Gastrocnemius medialis (tissue), 4 donors: ENCODE results near the gene PARP12. TPM values are rescaled to one million over a fixed set of nuclear protein-coding genes. Genes with fewer than 3 reads are reported as not detected.

Experiments used
- ATAC-seq, 2 donors: fragments of 150-250 bp; one replicate each; pipeline ENCODE4 v1.9.1; 2016
- DNase-seq, 2 donors: peaks; one replicate each; pipeline ENCODE4 v3.0.0-alpha.2; 2019
- H3K27ac ChIP-seq, 4 donors: fragments of 200-600 bp; sonication (generic); 1 replicate in 1 of 4; 2 replicates in 3 of 4; pipeline ENCODE4 v1.5.1; 2016 to 2018; ENCODE audit warnings: mild to moderate bottlenecking in 2 of 4, moderate library complexity in 1 of 4
- H3K27me3 ChIP-seq, 3 donors: fragments of 200-600 bp; sonication (generic) in 2 of 3; 1 replicate in 1 of 3; 2 replicates in 2 of 3; pipeline versions ENCODE4 v1.5.1 to v1.6.0; 2016 to 2019; ENCODE audit warnings: mild to moderate bottlenecking in 1 of 3, moderate library complexity in 1 of 3
- H3K36me3 ChIP-seq, 2 donors: fragments of 200-600 bp; sonication (generic) in 1 of 2; one replicate each; pipeline ENCODE4 v1.5.1; 2017 to 2018
- H3K4me1 ChIP-seq, 2 donors: fragments of 200-600 bp; sonication (generic) in 1 of 2; one replicate each; pipeline ENCODE4 v1.5.1; 2016 to 2017; ENCODE audit warnings: mild to moderate bottlenecking in 2 of 2
- H3K4me3 ChIP-seq, 4 donors: fragments of 200-600 bp; sonication (generic) in 3 of 4; 1 replicate in 1 of 4; 2 replicates in 3 of 4; pipeline ENCODE4 v1.5.1; 2016 to 2019; ENCODE audit warnings: mild to moderate bottlenecking in 2 of 4
- H3K9me3 ChIP-seq, 3 donors: fragments of 200-600 bp; sonication (generic) in 2 of 3; 1 replicate in 1 of 3; 2 replicates in 2 of 3; pipeline ENCODE4 v1.5.1; 2016 to 2019
- CTCF ChIP-seq, 5 experiments: fragments of 450-650 bp in 3 of 5; fragments of 200-600 bp in 2 of 5; sonication (generic) in 2 of 5; IDR thresholded peaks in 4 of 5; conservative IDR thresholded peaks in 1 of 5; 1 replicate in 4 of 5; 2 replicates in 1 of 5; pipeline ENCODE4 v1.5.1; 2016 to 2019; ENCODE audit warnings: antibody characterized with exemption in 5 of 5, mild to moderate bottlenecking in 3 of 5, moderate library complexity in 3 of 5
- POLR2A ChIP-seq, 2 donors: fragments of 450-650 bp; IDR thresholded peaks; one replicate each; pipeline ENCODE4 v1.6.1; 2017; ENCODE audit warnings: antibody characterized with exemption in 2 of 2, mild to moderate bottlenecking in 2 of 2, moderate library complexity in 2 of 2
- in situ Hi-C, 4 donors: fragments of 200-750 bp; cut with MboI; loops; one replicate each; pipeline versions ENCODE4 v1.15.0 to v1.8.0; 2017; ENCODE audit warnings: low sequenced_read_pairs in 4 of 4
- intact Hi-C: fragments of 100-400 bp; cut with DNase I; formaldehyde crosslinking; loops from one replicate; pipeline ENCODE4 v1.15.1; 2023; ENCODE audit warnings: low total_unique reads
- total RNA-seq, 4 donors: library from RNA; depleted of rRNA; stranded (reverse); fragments of >200 nt; gene quantifications; one replicate each; pipeline versions ENCODE4 v1.1.0 to v1.2.3, GENCODE V29; 2016

Gene PARP12
- total RNA-seq, 4 donors from 2014 or later = 4.3 to 12.7 (median 4.9) TPM

GRCh38 chr7:140022582-140023211 lies 40.1 kb downstream of the PARP12 start:
- no peaks in the 10 kb centered on the region for H3K4me1 ChIP-seq
- no peak for DNase-seq
- no peak for ATAC-seq
- no peak overlapping the region for H3K27ac ChIP-seq
- no peaks in the 10 kb centered on the region for H3K36me3 ChIP-seq
- in situ Hi-C loops = no loop called here
- intact Hi-C loops = no loop called here
- H3K9me3 ChIP-seq = no peaks in the 10 kb centered on the region
- no peaks in the 10 kb centered on the region for H3K27me3 ChIP-seq
- no peak overlapping the region for H3K4me3 ChIP-seq
- TF ChIP-seq POLR2A (IDR thresholded peaks at IDR 0.05) (no peak), CTCF (IDR thresholded peaks at IDR 0.05 in 4 of 5, conservative IDR thresholded peaks at IDR 0.05 in 1 of 5) (no peak)

GRCh38 chr7:140021603-140022002 lies 41.1 kb downstream of the PARP12 start:
- in situ Hi-C loops (no loop called here), intact Hi-C loops (no loop called here)
- ATAC-seq = no peak
- Histone ChIP-seq H3K4me3 (no peak overlapping the region), H3K27ac (no peak overlapping the region), H3K36me3 (no peaks in the 10 kb centered on the region), H3K9me3 (no peaks in the 10 kb centered on the region), H3K4me1 (no peaks in the 10 kb centered on the region), H3K27me3 (no peaks in the 10 kb centered on the region)
- TF ChIP-seq CTCF (IDR thresholded peaks at IDR 0.05 in 4 of 5, conservative IDR thresholded peaks at IDR 0.05 in 1 of 5) (no peak), POLR2A (IDR thresholded peaks at IDR 0.05) (no peak)
- DNase-seq = no peak

- Histone ChIP-seq H3K4me1 (no peaks in the 10 kb centered on the region), H3K27me3 (no peaks in the 10 kb centered on the region), H3K4me3 (no peak overlapping the region), H3K27ac (no peak overlapping the region), H3K36me3 (no peaks in the 10 kb centered on the region), H3K9me3 (no peaks in the 10 kb centered on the region)
- no peak for TF ChIP-seq CTCF (IDR thresholded peaks at IDR 0.05 in 4 of 5, conservative IDR thresholded peaks at IDR 0.05 in 1 of 5)
- TF ChIP-seq POLR2A (IDR thresholded peaks at IDR 0.05) = no peak
- intact Hi-C loops (no loop called here), in situ Hi-C loops (no loop called here)
- DNase-seq (no peak), ATAC-seq (no peak)
These were observed 43.1 kb downstream of the PARP12 start for GRCh38 chr7:140019606-140020005.

GRCh38 chr7:140019172-140019571 lies 43.6 kb downstream of the PARP12 start:
- no peak for DNase-seq
- no peaks in the 10 kb centered on the region for H3K9me3 ChIP-seq
- no peaks in the 10 kb centered on the region for H3K27me3 ChIP-seq
- no peak for ATAC-seq
- H3K36me3 ChIP-seq = no peaks in the 10 kb centered on the region
- intact Hi-C loops (no loop called here), in situ Hi-C loops (no loop called here)
- no peaks in the 10 kb centered on the region for H3K4me1 ChIP-seq
- TF ChIP-seq CTCF (IDR thresholded peaks at IDR 0.05 in 4 of 5, conservative IDR thresholded peaks at IDR 0.05 in 1 of 5) (no peak), POLR2A (IDR thresholded peaks at IDR 0.05) (no peak)
- H3K4me3 ChIP-seq = no peak overlapping the region
- H3K27ac ChIP-seq = no peak overlapping the region
